K562 (cell line): ENCODE data around the gene TSHZ1. TPM values are rescaled to one million over a fixed set of nuclear protein-coding genes. Genes with fewer than 3 reads are reported as not detected.

Experiments used
- ATAC-seq: fragments of 200-7000 bp; cut with Tn5 transposase; 3 replicates; pipeline ENCODE4 v1.9.1; 2020; ENCODE audit warnings: moderate library complexity
- BruUV-seq: library from RNA; stranded (reverse); fragments of 400-500 nt; replicated peaks from 2 replicates; lab custom pipeline; 2021; lab: Mats Ljungman, UMichigan
- CTCF ChIA-PET: fragments of 300-600 bp; formaldehyde crosslinking; extraction: SDS; loops from one replicate; lab custom pipeline; 2021; ENCODE audit warnings: low intra/inter-chr PET ratio; lab: Yijun Ruan, JAX
- POLR2A ChIA-PET: fragments of 300-600, 350-650 bp; sonication (Branson Sonifier 250); formaldehyde crosslinking; extraction: SDS; loops from one replicate; lab custom pipeline; 2021; ENCODE audit warnings: antibody characterized with exemption, inconsistent platforms; lab: Yijun Ruan, JAX
- DNase-seq, 4 experiments: peaks; one replicate each; pipeline versions ENCODE4 v3.0.0 to v3.0.0-alpha.2; 2011 to 2018; ENCODE audit warnings: low spot score in 3 of 4, mixed read lengths in 3 of 4; ENCODE audit errors: extremely low read depth in 1 of 4
- FAIRE-seq: peaks from 2 replicates; lab custom pipeline; 2011; peaks lifted over from hg19 to GRCh38; lab: Jason Lieb, UNC
- H2AFZ ChIP-seq: 2 replicates; pipeline ENCODE4 v1.6.0; 2011; ENCODE audit warnings: low read depth, low read length, control low read depth, inconsistent platforms
- H3K27ac ChIP-seq: fragments of 200-600 bp; 3 replicates; pipeline ENCODE4 v1.8.0; 2011; ENCODE audit warnings: low read depth, mild to moderate bottlenecking, control low read depth, inconsistent platforms, low read length, moderate library complexity, mixed read lengths; ENCODE audit errors: extremely low read depth
- H3K27me3 ChIP-seq, 2 experiments: fragments of 300-600 bp in 1 of 2; 2 replicates in 1 of 2; 3 replicates in 1 of 2; pipeline versions ENCODE4 v1.6.0 to v1.8.0; 2011; ENCODE audit warnings: inconsistent platforms in 2 of 2, low read length in 2 of 2, mild to moderate bottlenecking in 1 of 2, mixed read lengths in 1 of 2, moderate library complexity in 1 of 2; ENCODE audit not compliant: control insufficient read depth in 2 of 2, insufficient read depth in 2 of 2
- H3K36me3 ChIP-seq: fragments of 300-600 bp; 3 replicates; pipeline ENCODE4 v1.8.0; 2011; ENCODE audit warnings: mild to moderate bottlenecking, low read length, inconsistent platforms; ENCODE audit not compliant: control insufficient read depth, insufficient read depth
- H3K4me1 ChIP-seq, 2 experiments: fragments of 200-600 bp in 1 of 2; replicated peaks in 1 of 2; 2 replicates in 1 of 2; 3 replicates in 1 of 2; pipeline versions ENCODE4 v1.5.1 to v1.8.0; 2011; ENCODE audit warnings: inconsistent platforms in 2 of 2, low read length in 2 of 2, mild to moderate bottlenecking in 1 of 2, mixed read lengths in 1 of 2, moderate library complexity in 1 of 2; ENCODE audit not compliant: control insufficient read depth in 2 of 2, insufficient read depth in 2 of 2
- H3K4me2 ChIP-seq: 2 replicates; pipeline ENCODE4 v1.6.1; 2011; ENCODE audit warnings: low read length, control low read depth, inconsistent platforms, mixed read lengths; ENCODE audit not compliant: insufficient read depth
- H3K4me3 ChIP-seq: fragments of 200-600 bp; sonication (generic), shearing (Covaris generic); 2 replicates; pipeline ENCODE4 v1.5.1; 2016; ENCODE audit warnings: control low read depth, inconsistent platforms
- H3K79me2 ChIP-seq: fragments of 200-600 bp; 3 replicates; pipeline ENCODE4 v1.8.0; 2011; ENCODE audit warnings: low read length, inconsistent platforms; ENCODE audit not compliant: control insufficient read depth, insufficient read depth
- H3K9ac ChIP-seq, 2 experiments: 2 replicates each; pipeline versions ENCODE4 v1.6.0 to v1.6.1; 2011; ENCODE audit warnings: low read depth in 2 of 2, low read length in 2 of 2, control low read depth in 1 of 2, inconsistent platforms in 1 of 2, mild to moderate bottlenecking in 1 of 2, mixed read lengths in 1 of 2; ENCODE audit not compliant: insufficient read depth in 1 of 2
- H3K9me1 ChIP-seq: one replicate; pipeline ENCODE4 v1.6.0; 2011; ENCODE audit warnings: inconsistent platforms, mild to moderate bottlenecking, low read length, moderate library complexity; ENCODE audit not compliant: control insufficient read depth, insufficient read depth
- H3K9me3 ChIP-seq: replicated peaks from 2 replicates; pipeline ENCODE4 v1.5.1; 2011; ENCODE audit warnings: low read depth, low read length, inconsistent platforms; ENCODE audit not compliant: control insufficient read depth, insufficient read depth
- H4K20me1 ChIP-seq: replicated peaks from 2 replicates; pipeline ENCODE4 v1.6.1; 2011; ENCODE audit warnings: low read length, inconsistent platforms, mixed read lengths; ENCODE audit not compliant: control insufficient read depth, insufficient read depth
- CHAMP1 ChIP-seq: fragments of 450-650 bp; IDR thresholded peaks from 2 replicates; pipeline ENCODE4 v1.6.1; 2016; ENCODE audit warnings: mild to moderate bottlenecking
- ELK1 ChIP-seq: sonication (generic); formaldehyde crosslinking; IDR thresholded peaks from 2 replicates; pipeline ENCODE4 v1.8.1; 2022; ENCODE audit warnings: missing genetic modification reagents
- FOXA1 ChIP-seq: fragments of 450-650 bp; IDR thresholded peaks from 2 replicates; pipeline ENCODE4 v1.6.1; 2016; ENCODE audit warnings: mild to moderate bottlenecking, borderline replicate concordance
- WGBS: fragments of 100-300 bp; shearing (Covaris generic); methylation state at CpG from one replicate; pipeline ENCODE4 v1.1.6; 2016; ENCODE audit warnings: low coverage, mixed read lengths; ENCODE audit not compliant: insufficient coverage; ENCODE audit errors: missing lambda C conversion rate; 5-methylcytosine and 5-hydroxymethylcytosine counted together
- in situ Hi-C: fragments of 300-500 bp; cut with MboI; formaldehyde crosslinking; loops from 4 replicates; pipeline ENCODE4 v1.15.0; 2018; ENCODE audit warnings: inconsistent platforms, mixed read lengths
- intact Hi-C: fragments of 100-400 bp; cut with micrococcal nuclease; formaldehyde crosslinking; loops from 2 replicates; pipeline ENCODE4 v1.14.2; 2022
- polyA plus RNA-seq, 8 experiments: library from polyadenylated mRNA; depleted of rRNA in 4 of 8; stranded (reverse) in 5 of 8; unstranded in 3 of 8; fragments of >200 nt; fragmentation: Nextera tagmentation in 2 of 8; fragmentation: Illumina TruSeq in 1 of 8; extraction: Ambion mirVana in 2 of 8; extraction: Trizol in 1 of 8; gene quantifications; 2 replicates each; pipeline versions ENCODE4 v1.2.1 to v1.2.3, GENCODE V29; 2011 to 2014; ENCODE audit warnings: inconsistent platforms in 1 of 8, missing spikeins in 1 of 8
- total RNA-seq, 7 experiments: library from RNA; depleted of rRNA in 6 of 7; stranded (reverse); fragments of >200 nt in 6 of 7; fragmentation: Illumina TruSeq in 2 of 7; extraction: Trizol in 2 of 7; gene quantifications; 2 replicates each; pipeline versions ENCODE4 v1.2.1 to v1.2.3, GENCODE V29; 2011 to 2021; ENCODE audit warnings: low replicate concordance in 1 of 7
- TF ChIP-seq, protein P1 (sequence below), 3 experiments: fragments of 200-800 bp in 1 of 3; sonication (Bioruptor generic) in 1 of 3; sonication (generic) in 1 of 3; formaldehyde crosslinking in 1 of 3; IDR thresholded peaks; 2 replicates each; pipeline versions ENCODE4 v1.6.1 to v1.8.0; 2016 to 2022; ENCODE audit warnings: mild to moderate bottlenecking in 2 of 3, missing compliant biosample characterization in 2 of 3, missing genetic modification characterization in 2 of 3, missing genetic modification reagents in 1 of 3
- TF ChIP-seq, protein P2 (sequence below): fragments of 450-650 bp; IDR thresholded peaks from 2 replicates; pipeline ENCODE4 v1.6.1; 2014; ENCODE audit warnings: low read depth, mild to moderate bottlenecking, moderate library complexity, borderline replicate concordance

The TSHZ1 gene
- total and polyA plus RNA-seq, 9 of the 15 experiments (the other 6 are each of a cell fraction or from before 2014, with no cell fraction given), result 1.1 to 7.2 (median 2.7) TPM

- Histone ChIP-seq H2AFZ (no peak overlapping the region), H3K9ac (no peak overlapping the region), H3K27me3 (no peaks in the 10 kb centered on the region), H3K4me2 (no peak overlapping the region), H3K27ac (no peak overlapping the region), H3K4me3 (no peak overlapping the region), H3K9me1 (no peaks in the 10 kb centered on the region), H4K20me1 (no peaks in the 10 kb centered on the region; the same call in 1 of the 2 replicates), H3K4me1 (peaks cover 0 to 11% of the 10 kb centered on the region in 2 experiments; a peak in 3 of 5 replicates), H3K36me3 (no peaks in the 10 kb centered on the region), H3K79me2 (no peaks in the 10 kb centered on the region; the same call in 2 of the 3 replicates), H3K9me3 (no peaks in the 10 kb centered on the region)
- DNase-seq (peak in 2 of 4 experiments; percentile 6 to 8), FAIRE-seq (no peak), ATAC-seq (no peak)
- 80% methylated on average over 1 of the region's 18 CpGs for WGBS
- POLR2A ChIA-PET, result no interaction called here
- in situ Hi-C loops (no loop called here), intact Hi-C loops (no loop called here)
- TF ChIP-seq FOXA1, result no peak
- no peak for TF ChIP-seq CHAMP1
- TF ChIP-seq, protein P1, sequence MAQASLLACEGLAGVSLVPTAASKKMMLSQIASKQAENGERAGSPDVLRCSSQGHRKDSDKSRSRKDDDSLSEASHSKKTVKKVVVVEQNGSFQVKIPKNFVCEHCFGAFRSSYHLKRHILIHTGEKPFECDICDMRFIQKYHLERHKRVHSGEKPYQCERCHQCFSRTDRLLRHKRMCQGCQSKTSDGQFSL (CRISPR knock-in tag; IDR thresholded peaks at IDR 0.05), result 0 out of 2 replicates have a peak, but pooled peaks have one; percentile 40
- TF ChIP-seq, protein P1 (tag; IDR thresholded peaks at IDR 0.05), result no peak
- no peak for TF ChIP-seq ELK1 (CRISPR knock-in tag)
- TF ChIP-seq, protein P2, sequence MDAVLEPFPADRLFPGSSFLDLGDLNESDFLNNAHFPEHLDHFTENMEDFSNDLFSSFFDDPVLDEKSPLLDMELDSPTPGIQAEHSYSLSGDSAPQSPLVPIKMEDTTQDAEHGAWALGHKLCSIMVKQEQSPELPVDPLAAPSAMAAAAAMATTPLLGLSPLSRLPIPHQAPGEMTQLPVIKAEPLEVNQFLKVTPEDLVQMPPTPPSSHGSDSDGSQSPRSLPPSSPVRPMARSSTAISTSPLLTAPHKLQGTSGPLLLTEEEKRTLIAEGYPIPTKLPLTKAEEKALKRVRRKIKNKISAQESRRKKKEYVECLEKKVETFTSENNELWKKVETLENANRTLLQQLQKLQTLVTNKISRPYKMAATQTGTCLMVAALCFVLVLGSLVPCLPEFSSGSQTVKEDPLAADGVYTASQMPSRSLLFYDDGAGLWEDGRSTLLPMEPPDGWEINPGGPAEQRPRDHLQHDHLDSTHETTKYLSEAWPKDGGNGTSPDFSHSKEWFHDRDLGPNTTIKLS, result no peak
- CTCF ChIA-PET, result no interaction called here
- BruUV-seq, result no TSS peak
These were observed 39.3 kb downstream of the TSHZ1 start for GRCh38 chr18:75249672-75250470.
